Cardiac muscle cell (in vitro differentiated cells and primary cell): Measurements from ENCODE around the gene CRHR1. TPM values are rescaled to one million over a fixed set of nuclear protein-coding genes. Genes with fewer than 3 reads are reported as not detected.
A peak's percentile ranks its signal among the peaks of the same experiment; 100 is the strongest.

Experiments used
- DNase-seq, 2 donors: peaks; one replicate each; pipeline versions ENCODE4 v3.0.0 to v3.0.0-alpha.2; 2010 to 2017; ENCODE audit warnings: low read depth in 1 of 2, low spot score in 1 of 2
- H3K27ac ChIP-seq: fragments of 200-600 bp; sonication (generic); 2 replicates; pipeline ENCODE4 v1.5.1; 2016
- H3K27me3 ChIP-seq: fragments of 200-600 bp; sonication (generic); 2 replicates; pipeline ENCODE4 v1.6.0; 2016; ENCODE audit warnings: control low read depth
- H3K36me3 ChIP-seq: fragments of 200-600 bp; sonication (generic); 2 replicates; pipeline ENCODE4 v1.5.1; 2016; ENCODE audit warnings: control low read depth
- H3K4me1 ChIP-seq: fragments of 200-600 bp; sonication (generic); 2 replicates; pipeline ENCODE4 v1.8.1; 2017; ENCODE audit warnings: low read depth, mild to moderate bottlenecking, mixed run types
- H3K4me3 ChIP-seq: fragments of 200-600 bp; sonication (generic); 2 replicates; pipeline ENCODE4 v1.5.1; 2016; ENCODE audit warnings: mild to moderate bottlenecking
- H3K9me3 ChIP-seq: fragments of 200-600 bp; sonication (generic); 2 replicates; pipeline ENCODE4 v1.5.1; 2017; ENCODE audit warnings: low read depth, mild to moderate bottlenecking, control low read depth
- CTCF ChIP-seq: IDR thresholded peaks from 2 replicates; pipeline ENCODE4 v1.5.1; 2012; ENCODE audit warnings: low read depth, mild to moderate bottlenecking, low read length
- polyA plus RNA-seq: library from polyadenylated mRNA; unstranded; fragments of >200 nt; fragmentation: Nextera tagmentation; extraction: Ambion mirVana; gene quantifications from 2 replicates; pipeline ENCODE4 v1.2.1, GENCODE V29; 2016
- total RNA-seq: library from RNA; depleted of rRNA; stranded (reverse); fragments of >200 nt; gene quantifications from 2 replicates; pipeline ENCODE4 v1.2.3, GENCODE V29; 2016

Gene CRHR1
- total and polyA plus RNA-seq, 2 experiments from 2014 or later = 0.86 TPM; not detected in 1

GRCh38 chr17:45770632-45771270 is 13.4 kb upstream of the CRHR1 start:
- Histone ChIP-seq H3K4me3 (no peak overlapping the region), H3K4me1 (no peaks in the 10 kb centered on the region), H3K9me3 (no peaks in the 10 kb centered on the region), H3K27ac (no peak overlapping the region), H3K36me3 (no peaks in the 10 kb centered on the region), H3K27me3 (peaks cover 4% of the 10 kb centered on the region)
- no peak for TF ChIP-seq CTCF
- no peak for DNase-seq

- no peaks in the 10 kb centered on the region for H3K36me3 ChIP-seq
- no peaks in the 10 kb centered on the region for H3K9me3 ChIP-seq
- no peak overlapping the region for H3K4me3 ChIP-seq
- no peaks in the 10 kb centered on the region for H3K4me1 ChIP-seq
- no peak overlapping the region for H3K27ac ChIP-seq
- no peak for DNase-seq
- no peak for TF ChIP-seq CTCF
- peaks cover 6% of the 10 kb centered on the region for H3K27me3 ChIP-seq
Observed at GRCh38 chr17:45771271-45771959, 12.7 kb upstream of the CRHR1 start.

GRCh38 chr17:45775148-45775547 is 9.0 kb upstream of the CRHR1 start:
- no peak overlapping the region for H3K4me3 ChIP-seq
- no peaks in the 10 kb centered on the region for H3K36me3 ChIP-seq
- H3K27ac ChIP-seq = no peak overlapping the region
- peaks cover 16% of the 10 kb centered on the region for H3K27me3 ChIP-seq
- no peaks in the 10 kb centered on the region for H3K4me1 ChIP-seq
- DNase-seq = no peak
- no peaks in the 10 kb centered on the region for H3K9me3 ChIP-seq
- TF ChIP-seq CTCF = no peak

- peak in 1 of 2 donors; percentile 17 for DNase-seq
- no peak for TF ChIP-seq CTCF
- no peaks in the 10 kb centered on the region for H3K36me3 ChIP-seq
- H3K4me3 ChIP-seq = no peak overlapping the region
- no peaks in the 10 kb centered on the region for H3K9me3 ChIP-seq
- H3K27ac ChIP-seq = no peak overlapping the region
- H3K4me1 ChIP-seq = no peaks in the 10 kb centered on the region
- peaks cover 16% of the 10 kb centered on the region for H3K27me3 ChIP-seq
Observed at GRCh38 chr17:45775576-45776011, 8.5 kb upstream of the CRHR1 start.

GRCh38 chr17:45776896-45777295 is 7.2 kb upstream of the CRHR1 start:
- Histone ChIP-seq H3K4me1 (no peaks in the 10 kb centered on the region), H3K9me3 (no peaks in the 10 kb centered on the region), H3K27me3 (peaks cover 27% of the 10 kb centered on the region), H3K36me3 (no peaks in the 10 kb centered on the region), H3K27ac (no peak overlapping the region), H3K4me3 (no peak overlapping the region)
- TF ChIP-seq CTCF = no peak
- DNase-seq = no peak
